Suprapubic skin (tissue), 4 donors: ENCODE results near the gene G6PC2. TPM values are rescaled to one million over a fixed set of nuclear protein-coding genes. Genes with fewer than 3 reads are reported as not detected.

ENCODE experiments used
- DNase-seq, 2 donors: peaks; one replicate each; pipeline ENCODE4 v3.0.0-alpha.2; 2019; ENCODE audit warnings: low spot score in 2 of 2
- H3K27ac ChIP-seq: fragments of 200-600 bp; sonication (generic); one replicate; pipeline ENCODE4 v1.5.1; 2019
- H3K27me3 ChIP-seq: fragments of 200-600 bp; sonication (generic); one replicate; pipeline ENCODE4 v1.5.1; 2019
- H3K36me3 ChIP-seq: fragments of 200-600 bp; sonication (generic); one replicate; pipeline ENCODE4 v1.5.1; 2019
- H3K4me1 ChIP-seq: fragments of 200-600 bp; sonication (generic); one replicate; pipeline ENCODE4 v1.5.1; 2019
- H3K4me3 ChIP-seq: fragments of 200-600 bp; sonication (generic); one replicate; pipeline ENCODE4 v1.5.1; 2019; ENCODE audit warnings: mild to moderate bottlenecking
- H3K9me3 ChIP-seq: fragments of 200-600 bp; sonication (generic); one replicate; pipeline ENCODE4 v1.5.1; 2019
- EP300 ChIP-seq: sonication (generic); formaldehyde crosslinking; IDR thresholded peaks from one replicate; pipeline ENCODE4 v1.6.1; 2017; ENCODE audit warnings: antibody characterized with exemption
- POLR2A ChIP-seq, 2 donors: fragments of 450-650 bp; IDR thresholded peaks; one replicate each; pipeline ENCODE4 v1.6.1; 2017; ENCODE audit warnings: antibody characterized with exemption in 2 of 2, mild to moderate bottlenecking in 2 of 2, moderate library complexity in 2 of 2
- POLR2AphosphoS5 ChIP-seq, 3 donors: sonication (generic); formaldehyde crosslinking; IDR thresholded peaks; one replicate each; pipeline ENCODE4 v1.6.1; 2017; ENCODE audit warnings: antibody characterized with exemption in 3 of 3
- WGBS: methylation state at CpG from one replicate; pipeline ENCODE4 v1.1.5; 2018; 5-methylcytosine and 5-hydroxymethylcytosine counted together
- total RNA-seq, 4 donors: library from RNA; depleted of rRNA; stranded (reverse); fragments of >200 nt; gene quantifications; one replicate each; pipeline ENCODE4 v1.1.0, GENCODE V29; 2016
- TF ChIP-seq, protein P1 (sequence below), 2 donors: fragments of 200-600 bp in 1 of 2; fragments of 450-650 bp in 1 of 2; sonication (generic) in 1 of 2; IDR thresholded peaks; one replicate each; pipeline ENCODE4 v1.5.1; 2016 to 2019; ENCODE audit warnings: antibody characterized with exemption in 2 of 2, mild to moderate bottlenecking in 1 of 2, moderate library complexity in 1 of 2

G6PC2 gene
- total RNA-seq, 4 donors from 2014 or later = not detected

- H3K36me3 ChIP-seq = no peaks in the 10 kb centered on the region
- no peak for TF ChIP-seq POLR2AphosphoS5 (IDR thresholded peaks at IDR 0.05)
- TF ChIP-seq POLR2A (IDR thresholded peaks at IDR 0.05) = no peak
- no peak for TF ChIP-seq EP300
- TF ChIP-seq, protein P1, sequence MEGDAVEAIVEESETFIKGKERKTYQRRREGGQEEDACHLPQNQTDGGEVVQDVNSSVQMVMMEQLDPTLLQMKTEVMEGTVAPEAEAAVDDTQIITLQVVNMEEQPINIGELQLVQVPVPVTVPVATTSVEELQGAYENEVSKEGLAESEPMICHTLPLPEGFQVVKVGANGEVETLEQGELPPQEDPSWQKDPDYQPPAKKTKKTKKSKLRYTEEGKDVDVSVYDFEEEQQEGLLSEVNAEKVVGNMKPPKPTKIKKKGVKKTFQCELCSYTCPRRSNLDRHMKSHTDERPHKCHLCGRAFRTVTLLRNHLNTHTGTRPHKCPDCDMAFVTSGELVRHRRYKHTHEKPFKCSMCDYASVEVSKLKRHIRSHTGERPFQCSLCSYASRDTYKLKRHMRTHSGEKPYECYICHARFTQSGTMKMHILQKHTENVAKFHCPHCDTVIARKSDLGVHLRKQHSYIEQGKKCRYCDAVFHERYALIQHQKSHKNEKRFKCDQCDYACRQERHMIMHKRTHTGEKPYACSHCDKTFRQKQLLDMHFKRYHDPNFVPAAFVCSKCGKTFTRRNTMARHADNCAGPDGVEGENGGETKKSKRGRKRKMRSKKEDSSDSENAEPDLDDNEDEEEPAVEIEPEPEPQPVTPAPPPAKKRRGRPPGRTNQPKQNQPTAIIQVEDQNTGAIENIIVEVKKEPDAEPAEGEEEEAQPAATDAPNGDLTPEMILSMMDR (IDR thresholded peaks at IDR 0.05) = no peak
- no peak overlapping the region for H3K27ac ChIP-seq
- no peak for DNase-seq
- no peaks in the 10 kb centered on the region for H3K4me1 ChIP-seq
- no peak overlapping the region for H3K4me3 ChIP-seq
- H3K9me3 ChIP-seq = no peaks in the 10 kb centered on the region
- WGBS = 92% methylated on average over 2 of the region's 2 CpGs
- H3K27me3 ChIP-seq = no peaks in the 10 kb centered on the region
Observed at GRCh38 chr2:168956392-168956791, 55.3 kb downstream of the G6PC2 start.

Other genes starting within 250 kb of the G6PC2 start
- 10 to 100 TPM in 2 of 4 donors, 1 to 10 TPM in 2; 7.1 to 38.2 (median 9.0) TPM for gene NOSTRIN, start 98.7 kb upstream of the G6PC2 start, total RNA-seq
- 1 to 10 TPM in 2 of 4 donors, under 1 TPM in 1, not detected in 1; 0.62 to 4.3 (median 1.2) TPM for gene SPC25, start 10.9 kb upstream of the G6PC2 start, total RNA-seq
- gene ABCB11, start 130.0 kb downstream of the G6PC2 start, total RNA-seq = 1 to 10 TPM in 1 of 4 donors, under 1 TPM in 3; 0.21 to 1.7 (median 0.28) TPM
- 1 to 10 TPM; 2.0 to 3.9 (median 2.3) TPM for gene DHRS9, start 168.3 kb downstream of the G6PC2 start, total RNA-seq